Kasumi-1 (cell line): ENCODE results near the gene TKT.

ENCODE experiments used
- DNase-seq, 2 experiments: peaks; one replicate each; lab custom pipeline; 2025; lab: John Stamatoyannopoulos, UW

TKT gene

GRCh38 chr3:53239800-53240199 is 16.0 kb downstream of the TKT start:
- no peak for DNase-seq

GRCh38 chr3:53238886-53239285 is 16.9 kb downstream of the TKT start:
- DNase-seq, result no peak

GRCh38 chr3:53238051-53238850 is 17.6 kb downstream of the TKT start:
- no peak for DNase-seq

GRCh38 chr3:53236112-53236841 is 19.5 kb downstream of the TKT start:
- peak; percentile 45 to 67 for DNase-seq

- DNase-seq, result no peak
Observed at GRCh38 chr3:53235545-53235944, 20.3 kb downstream of the TKT start.

GRCh38 chr3:53234841-53235232 is 21.0 kb downstream of the TKT start:
- no peak for DNase-seq

GRCh38 chr3:53234130-53234840 is 21.5 kb downstream of the TKT start:
- DNase-seq, result no peak

GRCh38 chr3:53232641-53233377 is 23.0 kb downstream of the TKT start:
- DNase-seq, result no peak

- DNase-seq, result no peak
Observed at GRCh38 chr3:53231532-53232511, 24.0 kb downstream of the TKT start.

GRCh38 chr3:53230789-53231188 is 25.0 kb downstream of the TKT start:
- no peak for DNase-seq

GRCh38 chr3:53230041-53230621 is 25.7 kb downstream of the TKT start:
- no peak for DNase-seq

GRCh38 chr3:53229606-53230005 is 26.2 kb downstream of the TKT start:
- no peak for DNase-seq

- DNase-seq, result no peak
Observed at GRCh38 chr3:53229171-53229570, 26.7 kb downstream of the TKT start.

- DNase-seq, result no peak
Observed at GRCh38 chr3:53227993-53228885, 27.6 kb downstream of the TKT start.

GRCh38 chr3:53226841-53227407 is 28.9 kb downstream of the TKT start:
- no peak for DNase-seq

GRCh38 chr3:53226142-53226840 is 29.5 kb downstream of the TKT start:
- DNase-seq, result no peak

- DNase-seq, result no peak
Observed at GRCh38 chr3:53225651-53226050, 30.2 kb downstream of the TKT start.

GRCh38 chr3:53225181-53225580 is 30.6 kb downstream of the TKT start:
- DNase-seq, result no peak
